T-helper 1 cell treated with Interleukin-12 subunit alpha and Interleukin-12 subunit beta and Interleukin-4 antibody, amounts not matched to agents 30 μg/mL and 1 μg/mL, for 36 hours (primary cell): ENCODE data around the gene RHBG.
A peak's percentile ranks its signal among the peaks of the same experiment; 100 is the strongest.
"Not testable (repeated sequence)": the region's sequence is repeated elsewhere in the genome, so short reads cannot be mapped to it uniquely, and the experiment has no call there.

Source experiments
- H3K27ac Mint-ChIP-seq: one replicate; pipeline ENCODE4 v1.8.0; 2021; ENCODE audit warnings: mild to moderate bottlenecking, mixed read lengths
- H3K27me3 Mint-ChIP-seq: one replicate; pipeline ENCODE4 v1.8.0; 2021; ENCODE audit warnings: low read depth, mixed read lengths
- H3K36me3 Mint-ChIP-seq: one replicate; pipeline ENCODE4 v1.8.0; 2021; ENCODE audit warnings: low read depth, mixed read lengths
- H3K4me1 Mint-ChIP-seq: one replicate; pipeline ENCODE4 v1.8.0; 2021; ENCODE audit warnings: low read depth, mixed read lengths
- H3K4me3 Mint-ChIP-seq: one replicate; pipeline ENCODE4 v1.8.0; 2021; ENCODE audit warnings: mild to moderate bottlenecking, moderate library complexity, mixed read lengths
- H3K9me3 Mint-ChIP-seq: one replicate; pipeline ENCODE4 v1.8.0; 2021; ENCODE audit warnings: mixed read lengths

RHBG gene

GRCh38 chr1:156368889-156369684 lies at the start of gene RHBG:
Gene RHBG (plus strand): TSS chr1:156369211. CDS start chr1:156369250, 39 bp downstream.
- Mint-ChIP-seq H3K4me3 (peak within 1 kb of the TSS; percentile 46), H3K27ac (no peak within 1 kb of the TSS), H3K36me3 (no peaks in the 10 kb centered on the region), H3K9me3 (no peaks in the 10 kb centered on the region), H3K4me1 (no peaks in the 10 kb centered on the region), H3K27me3 (peaks cover 69% of the 10 kb centered on the region)

- no peaks in the 10 kb centered on the region for H3K27me3 Mint-ChIP-seq
- no peaks in the 10 kb centered on the region for H3K9me3 Mint-ChIP-seq
- peaks cover 2% of the 10 kb centered on the region for H3K4me1 Mint-ChIP-seq
- H3K27ac Mint-ChIP-seq: no peak overlapping the region
- no peak overlapping the region for H3K4me3 Mint-ChIP-seq
- H3K36me3 Mint-ChIP-seq: peaks cover 46% of the 10 kb centered on the region
Measured at GRCh38 chr1:156319664-156320063, 49.3 kb upstream of the RHBG start.

- Mint-ChIP-seq H3K27ac (no peak overlapping the region), H3K4me3 (no peak overlapping the region), H3K9me3 (no peaks in the 10 kb centered on the region), H3K4me1 (peaks cover 2% of the 10 kb centered on the region), H3K27me3 (no peaks in the 10 kb centered on the region), H3K36me3 (peaks cover 46% of the 10 kb centered on the region)
Measured at GRCh38 chr1:156320560-156320959, 48.5 kb upstream of the RHBG start.

GRCh38 chr1:156323179-156323578 lies 45.8 kb upstream of the RHBG start:
- peaks cover 29% of the 10 kb centered on the region for H3K36me3 Mint-ChIP-seq

GRCh38 chr1:156336242-156336641 lies 32.8 kb upstream of the RHBG start:
- Mint-ChIP-seq H3K4me3 (peak overlapping the region; percentile 94), H3K4me1 (peaks cover 25% of the 10 kb centered on the region), H3K36me3 (peaks cover 25% of the 10 kb centered on the region), H3K9me3 (no peaks in the 10 kb centered on the region), H3K27me3 (no peaks in the 10 kb centered on the region), H3K27ac (no peak overlapping the region)

More at GRCh38 chr1:156323179-156323578, 45.8 kb upstream of the RHBG start:
- not testable (repeated sequence) for H3K9me3 Mint-ChIP-seq, H3K27ac Mint-ChIP-seq, H3K27me3 Mint-ChIP-seq, H3K4me1 Mint-ChIP-seq, H3K4me3 Mint-ChIP-seq

GRCh38 chr1:156337052-156337887 lies 31.7 kb upstream of the RHBG start:
- Mint-ChIP-seq H3K27ac (peak overlapping the region; percentile 98), H3K4me1 (peaks cover 25% of the 10 kb centered on the region), H3K36me3 (peaks cover 20% of the 10 kb centered on the region), H3K9me3 (no peaks in the 10 kb centered on the region), H3K27me3 (no peaks in the 10 kb centered on the region), H3K4me3 (peak overlapping the region; percentile 94)

GRCh38 chr1:156337888-156338179 lies 31.2 kb upstream of the RHBG start:
- Mint-ChIP-seq H3K27me3 (no peaks in the 10 kb centered on the region), H3K9me3 (no peaks in the 10 kb centered on the region), H3K27ac (peak overlapping the region; percentile 98), H3K4me1 (peaks cover 25% of the 10 kb centered on the region), H3K36me3 (peaks cover 20% of the 10 kb centered on the region), H3K4me3 (peak overlapping the region; percentile 94)

GRCh38 chr1:156338180-156338976 lies 30.6 kb upstream of the RHBG start, which contains the start of the genes CCT3 and TSACC:
Gene CCT3 (minus strand): TSS chr1:156338292. CDS start chr1:156338184, 108 bp downstream.
Gene TSACC (plus strand): TSS chr1:156338526. CDS start chr1:156339758, 1,232 bp downstream.
- peaks cover 5% of the 10 kb centered on the region for H3K27me3 Mint-ChIP-seq
- peaks cover 20% of the 10 kb centered on the region for H3K36me3 Mint-ChIP-seq
- H3K27ac Mint-ChIP-seq: peak within 1 kb of the TSS; percentile 98
- H3K9me3 Mint-ChIP-seq: no peaks in the 10 kb centered on the region
- H3K4me1 Mint-ChIP-seq: peaks cover 25% of the 10 kb centered on the region
- peak within 1 kb of the TSS; percentile 94 for H3K4me3 Mint-ChIP-seq

- H3K4me1 Mint-ChIP-seq: peaks cover 3% of the 10 kb centered on the region
- peaks cover 25% of the 10 kb centered on the region for H3K27me3 Mint-ChIP-seq
- no peak overlapping the region for H3K4me3 Mint-ChIP-seq
- no peak overlapping the region for H3K27ac Mint-ChIP-seq
- no peaks in the 10 kb centered on the region for H3K36me3 Mint-ChIP-seq
- H3K9me3 Mint-ChIP-seq: no peaks in the 10 kb centered on the region
Measured at GRCh38 chr1:156342166-156342955, 26.6 kb upstream of the RHBG start.

GRCh38 chr1:156344409-156344808 lies 24.6 kb upstream of the RHBG start:
- Mint-ChIP-seq H3K27me3 (peaks cover 41% of the 10 kb centered on the region), H3K36me3 (no peaks in the 10 kb centered on the region), H3K27ac (no peak overlapping the region), H3K4me1 (no peaks in the 10 kb centered on the region), H3K4me3 (no peak overlapping the region), H3K9me3 (no peaks in the 10 kb centered on the region)

- H3K36me3 Mint-ChIP-seq, H3K4me3 Mint-ChIP-seq, H3K4me1 Mint-ChIP-seq, H3K27ac Mint-ChIP-seq, H3K9me3 Mint-ChIP-seq: not testable (repeated sequence)
- H3K27me3 Mint-ChIP-seq: peaks cover 41% of the 10 kb centered on the region
Measured at GRCh38 chr1:156346035-156346434, 23.0 kb upstream of the RHBG start.

GRCh38 chr1:156346636-156347035 lies 22.4 kb upstream of the RHBG start:
- no peak overlapping the region for H3K27ac Mint-ChIP-seq
- no peaks in the 10 kb centered on the region for H3K9me3 Mint-ChIP-seq
- peaks cover 5% of the 10 kb centered on the region for H3K4me1 Mint-ChIP-seq
- no peaks in the 10 kb centered on the region for H3K36me3 Mint-ChIP-seq
- no peak overlapping the region for H3K4me3 Mint-ChIP-seq
- peaks cover 41% of the 10 kb centered on the region for H3K27me3 Mint-ChIP-seq

- H3K27me3 Mint-ChIP-seq: peaks cover 44% of the 10 kb centered on the region
- peaks cover 5% of the 10 kb centered on the region for H3K4me1 Mint-ChIP-seq
- H3K4me3 Mint-ChIP-seq: no peak overlapping the region
Measured at GRCh38 chr1:156347331-156347730, 21.7 kb upstream of the RHBG start.

GRCh38 chr1:156352481-156352880 lies 16.5 kb upstream of the RHBG start:
- not testable (repeated sequence) for H3K4me1 Mint-ChIP-seq, H3K9me3 Mint-ChIP-seq, H3K27ac Mint-ChIP-seq, H3K4me3 Mint-ChIP-seq, H3K36me3 Mint-ChIP-seq
- H3K27me3 Mint-ChIP-seq: peaks cover 34% of the 10 kb centered on the region

More at GRCh38 chr1:156347331-156347730, 21.7 kb upstream of the RHBG start:
- Mint-ChIP-seq H3K27ac (no peak overlapping the region), H3K9me3 (no peaks in the 10 kb centered on the region), H3K36me3 (no peaks in the 10 kb centered on the region)
